Gastrocnemius medialis (tissue), 4 donors: Measurements from ENCODE around the gene CYP4A22. TPM values are rescaled to one million over a fixed set of nuclear protein-coding genes. Genes with fewer than 3 reads are reported as not detected.
"Not testable (repeated sequence)": the region's sequence is repeated elsewhere in the genome, so short reads cannot be mapped to it uniquely, and the experiment has no call there.

Experiments used
- ATAC-seq, 2 donors: fragments of 150-250 bp; one replicate each; pipeline ENCODE4 v1.9.1; 2016
- DNase-seq, 2 donors: peaks; one replicate each; pipeline ENCODE4 v3.0.0-alpha.2; 2019
- H3K27ac ChIP-seq, 4 donors: fragments of 200-600 bp; sonication (generic); 1 replicate in 1 of 4; 2 replicates in 3 of 4; pipeline ENCODE4 v1.5.1; 2016 to 2018; ENCODE audit warnings: mild to moderate bottlenecking in 2 of 4, moderate library complexity in 1 of 4
- H3K27me3 ChIP-seq, 3 donors: fragments of 200-600 bp; sonication (generic) in 2 of 3; 1 replicate in 1 of 3; 2 replicates in 2 of 3; pipeline versions ENCODE4 v1.5.1 to v1.6.0; 2016 to 2019; ENCODE audit warnings: mild to moderate bottlenecking in 1 of 3, moderate library complexity in 1 of 3
- H3K36me3 ChIP-seq, 2 donors: fragments of 200-600 bp; sonication (generic) in 1 of 2; one replicate each; pipeline ENCODE4 v1.5.1; 2017 to 2018
- H3K4me1 ChIP-seq, 2 donors: fragments of 200-600 bp; sonication (generic) in 1 of 2; one replicate each; pipeline ENCODE4 v1.5.1; 2016 to 2017; ENCODE audit warnings: mild to moderate bottlenecking in 2 of 2
- H3K4me3 ChIP-seq, 4 donors: fragments of 200-600 bp; sonication (generic) in 3 of 4; 1 replicate in 1 of 4; 2 replicates in 3 of 4; pipeline ENCODE4 v1.5.1; 2016 to 2019; ENCODE audit warnings: mild to moderate bottlenecking in 2 of 4
- H3K9me3 ChIP-seq, 3 donors: fragments of 200-600 bp; sonication (generic) in 2 of 3; 1 replicate in 1 of 3; 2 replicates in 2 of 3; pipeline ENCODE4 v1.5.1; 2016 to 2019
- CTCF ChIP-seq, 5 experiments: fragments of 450-650 bp in 3 of 5; fragments of 200-600 bp in 2 of 5; sonication (generic) in 2 of 5; IDR thresholded peaks in 4 of 5; conservative IDR thresholded peaks in 1 of 5; 1 replicate in 4 of 5; 2 replicates in 1 of 5; pipeline ENCODE4 v1.5.1; 2016 to 2019; ENCODE audit warnings: antibody characterized with exemption in 5 of 5, mild to moderate bottlenecking in 3 of 5, moderate library complexity in 3 of 5
- POLR2A ChIP-seq, 2 donors: fragments of 450-650 bp; IDR thresholded peaks; one replicate each; pipeline ENCODE4 v1.6.1; 2017; ENCODE audit warnings: antibody characterized with exemption in 2 of 2, mild to moderate bottlenecking in 2 of 2, moderate library complexity in 2 of 2
- in situ Hi-C, 4 donors: fragments of 200-750 bp; cut with MboI; loops; one replicate each; pipeline versions ENCODE4 v1.15.0 to v1.8.0; 2017; ENCODE audit warnings: low sequenced_read_pairs in 4 of 4
- intact Hi-C: fragments of 100-400 bp; cut with DNase I; formaldehyde crosslinking; loops from one replicate; pipeline ENCODE4 v1.15.1; 2023; ENCODE audit warnings: low total_unique reads
- total RNA-seq, 4 donors: library from RNA; depleted of rRNA; stranded (reverse); fragments of >200 nt; gene quantifications; one replicate each; pipeline versions ENCODE4 v1.1.0 to v1.2.3, GENCODE V29; 2016

Gene CYP4A22
- total RNA-seq, 4 donors from 2014 or later: 0.20 to 0.47 (median 0.32) TPM; not detected in 1

GRCh38 chr1:47106792-47107191 is 30.4 kb upstream of the CYP4A22 start:
- DNase-seq: no peak
- H3K27ac ChIP-seq: no peak overlapping the region
- no peak for ATAC-seq
- in situ Hi-C loops (no loop called here), intact Hi-C loops (no loop called here)
- no peak overlapping the region for H3K4me3 ChIP-seq
- H3K4me1 ChIP-seq: no peaks in the 10 kb centered on the region
- no peaks in the 10 kb centered on the region for H3K36me3 ChIP-seq
- no peak for TF ChIP-seq CTCF (IDR thresholded peaks at IDR 0.05 in 4 of 5, conservative IDR thresholded peaks at IDR 0.05 in 1 of 5)
- no peak for TF ChIP-seq POLR2A (IDR thresholded peaks at IDR 0.05)
- no peaks in the 10 kb centered on the region for H3K27me3 ChIP-seq
- no peaks in the 10 kb centered on the region for H3K9me3 ChIP-seq

GRCh38 chr1:47107851-47108574 is 29.2 kb upstream of the CYP4A22 start:
- intact Hi-C loops, ATAC-seq, H3K9me3 ChIP-seq, DNase-seq, H3K27ac ChIP-seq, H3K4me3 ChIP-seq, H3K36me3 ChIP-seq, H3K27me3 ChIP-seq, H3K4me1 ChIP-seq, in situ Hi-C loops: not testable (repeated sequence)

- H3K4me3 ChIP-seq, H3K36me3 ChIP-seq, DNase-seq, H3K4me1 ChIP-seq, ATAC-seq, H3K27me3 ChIP-seq, intact Hi-C loops, H3K27ac ChIP-seq, H3K9me3 ChIP-seq, in situ Hi-C loops: not testable (repeated sequence)
Observed at GRCh38 chr1:47109482-47109881, 27.8 kb upstream of the CYP4A22 start.

- ATAC-seq: no peak
- intact Hi-C loops: no loop called here
Observed at GRCh38 chr1:47113178-47113577, 24.1 kb upstream of the CYP4A22 start.

GRCh38 chr1:47121039-47121438 is 16.2 kb upstream of the CYP4A22 start:
- H3K9me3 ChIP-seq, DNase-seq, H3K4me3 ChIP-seq, H3K36me3 ChIP-seq, in situ Hi-C loops, ATAC-seq, H3K27ac ChIP-seq, intact Hi-C loops, H3K4me1 ChIP-seq, H3K27me3 ChIP-seq: not testable (repeated sequence)

More at GRCh38 chr1:47113178-47113577, 24.1 kb upstream of the CYP4A22 start:
- Histone ChIP-seq H3K27ac (no peak overlapping the region), H3K9me3 (no peaks in the 10 kb centered on the region), H3K4me3 (no peak overlapping the region), H3K27me3 (no peaks in the 10 kb centered on the region), H3K36me3 (no peaks in the 10 kb centered on the region), H3K4me1 (no peaks in the 10 kb centered on the region)
- in situ Hi-C loops: no loop called here
- TF ChIP-seq CTCF (IDR thresholded peaks at IDR 0.05 in 4 of 5, conservative IDR thresholded peaks at IDR 0.05 in 1 of 5) (no peak), POLR2A (IDR thresholded peaks at IDR 0.05) (no peak)
- no peak for DNase-seq

GRCh38 chr1:47124834-47125233 is 12.4 kb upstream of the CYP4A22 start:
- H3K36me3 ChIP-seq, intact Hi-C loops, H3K27me3 ChIP-seq, H3K4me1 ChIP-seq, H3K9me3 ChIP-seq, H3K4me3 ChIP-seq, H3K27ac ChIP-seq, ATAC-seq, DNase-seq, in situ Hi-C loops: not testable (repeated sequence)

GRCh38 chr1:47126997-47127396 is 10.2 kb upstream of the CYP4A22 start:
- ATAC-seq, H3K4me3 ChIP-seq, intact Hi-C loops, H3K36me3 ChIP-seq, in situ Hi-C loops, H3K9me3 ChIP-seq, H3K27me3 ChIP-seq, H3K27ac ChIP-seq, DNase-seq, H3K4me1 ChIP-seq: not testable (repeated sequence)
